GM23338 (cell line): Measurements from ENCODE around the gene CALR3.

Experiments
- CREB1 ChIP-seq: fragments of 250-450 bp; sonication (Bioruptor Pico); IDR thresholded peaks from 2 replicates; pipeline ENCODE4 v1.5.0; 2020; ENCODE audit warnings: low read depth, mild to moderate bottlenecking, moderate library complexity
- CTCF ChIP-seq, 2 experiments: fragments of 200-600 bp in 1 of 2; sonication (generic) in 1 of 2; conservative IDR thresholded peaks; 2 replicates each; pipeline versions ENCODE4 v1.5.1 to v1.6.1; 2016 to 2017; ENCODE audit warnings: antibody characterized with exemption in 2 of 2, low read depth in 2 of 2, mild to moderate bottlenecking in 2 of 2, moderate library complexity in 1 of 2
- EZH2 ChIP-seq: fragments of 200-600 bp; sonication (generic); IDR thresholded peaks from one replicate; pipeline ENCODE4 v1.8.0; 2017; ENCODE audit warnings: antibody characterized with exemption, mild to moderate bottlenecking, low read depth; ENCODE audit not compliant: unreplicated experiment
- EZH2phosphoT487 ChIP-seq: fragments of 200-600 bp; sonication (generic); IDR thresholded peaks from one replicate; pipeline ENCODE4 v1.8.1; 2018; ENCODE audit warnings: antibody characterized with exemption; ENCODE audit not compliant: unreplicated experiment
- JUNB ChIP-seq: IDR thresholded peaks from one replicate; pipeline ENCODE4 v1.6.1; 2016; ENCODE audit warnings: antibody characterized with exemption; ENCODE audit not compliant: unreplicated experiment
- POLR2AphosphoS5 ChIP-seq: IDR thresholded peaks from 2 replicates; pipeline ENCODE4 v1.6.1; 2016; ENCODE audit warnings: antibody characterized with exemption, low read depth
- REST ChIP-seq: IDR thresholded peaks from one replicate; pipeline ENCODE4 v1.6.1; 2018; ENCODE audit warnings: antibody characterized with exemption; ENCODE audit not compliant: unreplicated experiment
- STAT1 ChIP-seq: IDR thresholded peaks from one replicate; pipeline ENCODE4 v1.6.1; 2016; ENCODE audit warnings: antibody characterized with exemption; ENCODE audit not compliant: unreplicated experiment
- ZNF114 ChIP-seq: fragments of 250-450 bp; sonication (Bioruptor Pico); IDR thresholded peaks from 2 replicates; pipeline ENCODE4 v1.5.0; 2020; ENCODE audit warnings: mild to moderate bottlenecking, moderate library complexity
- ZNF331 ChIP-seq: fragments of 250-450 bp; sonication (Bioruptor Pico); IDR thresholded peaks from 2 replicates; pipeline ENCODE4 v1.5.0; 2020; ENCODE audit warnings: low read depth, mild to moderate bottlenecking, moderate library complexity

GRCh38 chr19:16457195-16457953 is 38.6 kb downstream of the CALR3 start:
- no peak for TF ChIP-seq CTCF (conservative IDR thresholded peaks at IDR 0.05; ENCODE audit: low read depth in 2 of 2)
- TF ChIP-seq REST: no peak
- no peak for TF ChIP-seq POLR2AphosphoS5
- no peak for TF ChIP-seq JUNB
- TF ChIP-seq ZNF114: no peak
- no peak for TF ChIP-seq EZH2
- no peak for TF ChIP-seq CREB1 (CRISPR knock-in tag)
- TF ChIP-seq EZH2phosphoT487: no peak
- no peak for TF ChIP-seq ZNF331 (CRISPR knock-in tag)
- TF ChIP-seq STAT1: no peak
